DMS79 (cell line): Measurements from ENCODE around the gene MMP19.
"Not testable (repeated sequence)": the region's sequence is repeated elsewhere in the genome, so short reads cannot be mapped to it uniquely, and the experiment has no call there.

Experiments used
- DNase-seq: peaks from one replicate; lab custom pipeline; 2025; lab: John Stamatoyannopoulos, UW

The MMP19 gene, protein sequence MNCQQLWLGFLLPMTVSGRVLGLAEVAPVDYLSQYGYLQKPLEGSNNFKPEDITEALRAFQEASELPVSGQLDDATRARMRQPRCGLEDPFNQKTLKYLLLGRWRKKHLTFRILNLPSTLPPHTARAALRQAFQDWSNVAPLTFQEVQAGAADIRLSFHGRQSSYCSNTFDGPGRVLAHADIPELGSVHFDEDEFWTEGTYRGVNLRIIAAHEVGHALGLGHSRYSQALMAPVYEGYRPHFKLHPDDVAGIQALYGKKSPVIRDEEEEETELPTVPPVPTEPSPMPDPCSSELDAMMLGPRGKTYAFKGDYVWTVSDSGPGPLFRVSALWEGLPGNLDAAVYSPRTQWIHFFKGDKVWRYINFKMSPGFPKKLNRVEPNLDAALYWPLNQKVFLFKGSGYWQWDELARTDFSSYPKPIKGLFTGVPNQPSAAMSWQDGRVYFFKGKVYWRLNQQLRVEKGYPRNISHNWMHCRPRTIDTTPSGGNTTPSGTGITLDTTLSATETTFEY

DNA sequence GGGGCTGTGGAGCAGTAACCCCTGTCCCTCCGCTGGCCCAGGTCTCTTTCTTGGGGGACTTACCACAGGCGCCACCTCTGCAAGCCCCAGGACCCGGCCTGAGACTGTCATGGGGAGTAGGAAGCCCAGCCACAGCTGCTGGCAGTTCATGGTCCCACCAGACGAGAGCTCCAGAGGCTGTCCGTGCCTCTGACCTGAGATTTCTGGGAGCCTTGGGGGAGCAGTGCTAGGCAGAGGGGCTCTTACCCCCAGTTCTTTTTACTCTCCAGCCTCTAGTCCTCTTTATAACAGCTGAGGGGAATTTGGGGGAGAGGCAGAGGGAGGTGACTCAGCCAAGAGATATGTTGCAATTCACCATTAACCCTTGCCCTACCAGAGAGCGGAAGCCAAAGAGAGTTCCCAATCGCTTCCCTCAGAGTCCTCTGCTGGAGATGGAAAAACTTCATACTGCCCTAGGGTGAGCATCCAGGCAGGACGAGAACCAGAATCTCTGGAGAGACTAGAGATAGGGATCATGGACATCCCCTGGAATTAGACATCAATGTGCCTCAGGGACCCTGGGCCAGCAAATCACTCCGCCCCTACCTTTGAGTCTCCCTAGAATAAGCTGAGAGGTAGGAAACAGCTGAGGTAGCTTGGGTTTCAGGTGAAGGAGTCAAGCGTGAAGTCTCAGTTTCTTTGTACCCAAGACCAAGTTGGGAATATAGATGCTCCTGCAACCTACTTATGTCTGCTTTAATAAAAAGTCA, at the start of gene MMP19:
MMP19 (minus strand) TSS at position 256 of the 749 bp plus-strand sequence; CDS start at position 150, 106 bp downstream.
- DNase-seq, result no peak

DNA sequence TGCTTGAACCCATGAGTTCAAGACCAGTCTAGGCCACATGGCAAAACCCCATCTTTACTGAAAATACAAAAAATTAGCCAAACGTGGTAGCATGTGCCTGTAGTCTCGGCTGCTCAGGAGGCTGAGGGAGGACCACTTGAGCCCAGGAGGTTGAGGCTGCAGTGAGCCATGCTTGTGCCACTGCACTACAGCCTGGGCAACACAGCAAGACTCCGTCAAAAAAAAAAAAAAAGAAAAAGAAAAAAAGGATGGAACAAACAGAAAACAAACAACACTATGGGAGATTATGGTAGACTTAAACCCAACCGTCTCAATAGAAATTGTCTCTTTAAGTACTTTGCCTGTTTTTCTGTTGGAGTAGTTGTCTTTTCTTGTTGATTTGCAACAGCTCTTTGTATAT, 48.6 kb upstream of the MMP19 start:
- DNase-seq, result no peak

DNA sequence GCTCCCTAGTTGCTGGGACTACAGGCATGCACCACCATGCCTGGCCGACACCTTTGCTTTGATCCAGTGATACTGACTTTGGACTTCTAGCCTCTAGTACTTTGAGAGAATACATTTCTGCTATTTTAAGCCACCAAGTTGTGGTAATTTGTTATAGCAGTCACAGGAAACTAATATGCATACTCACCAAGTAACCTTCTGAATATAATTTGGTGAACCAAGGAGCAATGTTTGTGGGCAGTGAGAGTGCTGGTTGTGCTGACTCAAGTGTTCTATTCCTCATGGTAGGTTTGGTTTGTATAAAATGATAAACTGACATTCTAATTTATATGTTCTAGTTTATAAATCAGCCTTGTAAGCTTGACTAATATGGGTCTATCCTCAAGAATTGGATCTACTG, 42.4 kb upstream of the MMP19 start:
- no peak for DNase-seq

DNA sequence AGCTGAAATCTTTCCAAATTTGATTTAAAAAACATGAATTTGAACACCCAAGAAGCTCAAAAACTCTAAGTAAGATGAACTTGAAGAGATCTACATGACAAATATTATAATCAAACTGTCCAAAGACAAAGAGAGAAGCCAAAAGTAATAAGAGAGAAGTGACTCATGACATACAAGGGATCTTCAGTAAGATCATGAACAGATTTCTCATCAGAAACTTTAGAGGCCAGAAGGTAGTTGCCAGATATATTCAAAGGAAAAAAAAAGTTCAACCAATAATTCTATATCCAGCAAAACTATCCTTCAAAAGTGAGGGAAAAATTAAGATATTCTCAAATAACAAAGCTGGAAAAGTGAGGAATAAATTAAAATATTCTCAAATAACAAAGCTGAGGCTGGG, 35.1 kb upstream of the MMP19 start:
- no peak for DNase-seq

DNA sequence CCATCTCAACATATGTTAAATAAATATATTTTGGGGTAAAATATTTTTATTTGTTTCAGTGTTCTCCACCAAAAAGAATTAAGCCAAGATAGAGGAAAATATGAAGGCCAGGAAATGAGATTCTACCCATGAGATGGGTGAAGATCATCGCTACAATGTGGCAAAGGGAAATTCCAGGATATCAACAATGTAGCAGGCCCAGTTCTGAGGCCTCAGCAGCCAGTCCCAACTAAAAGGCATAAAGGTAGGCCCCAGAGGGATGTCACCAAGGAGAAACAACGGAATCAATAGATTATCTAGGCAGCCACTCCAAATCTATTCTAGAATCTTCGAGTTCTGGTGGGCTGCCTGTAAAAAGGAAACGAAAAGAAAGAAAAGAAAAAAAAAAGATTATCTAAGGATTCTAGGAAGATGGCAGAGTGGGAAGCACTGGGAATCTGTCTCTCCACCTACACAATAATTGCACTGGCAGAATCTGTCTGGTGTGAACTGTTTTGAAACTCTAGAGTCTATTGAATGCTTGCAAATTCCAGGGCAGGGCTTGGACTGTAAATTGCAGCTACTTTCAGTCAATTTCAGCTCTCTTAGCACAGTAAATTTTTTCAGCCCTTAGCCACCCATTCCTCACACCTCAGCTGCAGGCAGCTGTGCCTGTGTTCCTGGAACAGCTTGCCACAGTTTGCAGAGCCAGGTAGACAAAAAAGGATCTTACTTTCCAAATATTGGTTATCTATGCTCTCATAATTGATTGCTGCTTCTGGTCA, 33.1 kb upstream of the MMP19 start:
- no peak for DNase-seq

DNA sequence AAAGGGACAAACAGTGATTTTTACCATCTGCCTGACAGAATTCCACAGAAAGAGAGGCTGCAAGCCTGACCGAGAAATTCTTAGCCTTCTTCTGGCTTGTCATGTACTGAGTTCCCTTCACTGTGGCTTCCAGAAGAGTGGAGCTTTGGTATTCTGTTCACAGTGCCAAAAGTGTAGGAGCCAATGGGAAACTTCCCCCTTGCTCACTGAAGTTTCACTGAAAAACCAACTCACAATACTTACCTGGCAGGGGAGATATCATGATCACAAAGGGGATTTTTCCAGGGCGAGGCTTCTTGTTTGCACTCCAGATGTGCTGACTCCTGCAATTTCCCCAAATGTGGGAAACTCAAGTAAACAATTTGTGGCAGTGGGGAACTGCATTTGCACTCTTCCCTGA, 31.7 kb upstream of the MMP19 start:
- no peak for DNase-seq

DNA sequence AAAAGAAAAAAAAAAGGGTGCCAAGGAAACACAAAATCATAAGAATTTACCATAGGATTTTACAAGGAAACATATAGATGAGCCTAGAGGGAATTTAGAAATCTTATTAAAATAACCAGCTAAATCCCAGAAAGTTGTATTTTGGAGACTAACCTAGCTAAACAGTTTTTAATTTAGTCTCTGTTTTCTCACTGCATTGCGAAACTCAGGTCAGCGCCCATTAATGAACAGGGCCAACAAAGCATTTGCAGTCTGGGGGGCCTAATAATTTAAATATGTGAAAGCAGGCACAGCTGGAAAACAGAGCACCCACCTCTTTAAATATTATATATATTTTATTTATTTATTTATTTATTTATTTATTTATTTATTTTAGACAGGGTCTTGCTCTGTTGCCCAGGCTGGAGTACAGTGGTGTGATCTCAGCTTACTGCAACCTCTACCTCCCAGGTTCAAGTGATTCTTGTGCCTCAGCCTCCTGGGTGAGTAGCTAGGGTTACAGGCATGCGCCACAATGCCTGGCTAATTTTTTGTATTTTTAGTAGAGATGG, 23.8 kb upstream of the MMP19 start:
- not testable (repeated sequence) for DNase-seq

DNA sequence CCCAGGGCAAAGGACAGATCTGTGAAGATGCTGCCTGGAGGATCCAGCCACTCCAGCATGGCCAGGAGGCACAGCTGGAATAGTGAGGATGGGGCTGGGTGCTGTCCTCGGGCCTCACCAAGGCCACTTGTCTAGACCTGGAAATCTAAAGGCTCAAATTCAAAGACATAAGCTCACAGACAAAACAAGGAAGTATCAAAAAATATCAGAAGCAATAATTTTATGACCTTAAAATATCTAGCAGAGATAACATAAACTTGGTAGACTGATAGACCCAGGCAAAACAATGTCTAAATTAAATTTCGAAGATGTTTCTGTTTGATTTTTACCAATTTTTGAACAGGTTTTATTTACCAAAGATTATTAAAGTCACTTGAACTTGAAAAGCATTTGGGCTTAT, 22.6 kb upstream of the MMP19 start:
- no peak for DNase-seq

DNA sequence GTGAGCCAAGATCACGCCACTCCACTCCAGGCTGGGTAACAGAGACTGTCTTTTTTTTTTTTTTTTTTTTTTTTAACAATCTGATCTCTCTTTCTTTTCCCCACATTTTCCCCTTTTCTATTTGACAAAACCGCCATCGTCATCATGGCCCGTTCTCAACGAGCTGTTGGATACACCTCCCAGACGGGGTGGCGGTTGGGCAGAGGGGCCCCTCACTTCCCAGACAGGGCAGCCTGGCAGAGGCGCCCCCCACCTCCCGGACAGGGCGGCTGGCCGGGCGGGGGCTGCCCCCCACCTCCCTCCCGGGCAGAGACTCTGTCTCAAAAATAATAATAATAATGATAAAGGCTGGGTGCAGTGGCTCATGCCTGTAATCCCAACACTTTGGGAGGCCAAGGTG, 20.2 kb upstream of the MMP19 start:
- DNase-seq, result not testable (repeated sequence)

DNA sequence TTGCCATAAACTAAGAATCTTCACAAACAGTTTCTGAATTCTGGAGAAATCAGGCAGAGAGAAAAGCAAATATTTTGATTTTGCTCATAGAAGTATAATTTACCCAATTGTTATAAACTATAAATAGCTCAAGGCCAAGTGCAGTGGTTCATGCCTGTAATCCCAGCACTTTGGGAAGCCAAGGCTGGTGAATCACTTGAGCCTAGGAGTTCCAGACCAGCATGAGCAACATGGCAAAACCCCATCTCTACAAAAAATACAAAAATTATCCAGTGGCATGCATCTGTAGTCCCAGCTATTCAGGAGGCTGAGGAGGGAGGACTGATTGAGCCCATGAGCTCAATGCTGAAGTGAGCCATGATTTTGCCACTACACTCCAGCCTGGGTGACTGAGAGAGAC, 19.6 kb upstream of the MMP19 start:
- DNase-seq, result no peak

DNA sequence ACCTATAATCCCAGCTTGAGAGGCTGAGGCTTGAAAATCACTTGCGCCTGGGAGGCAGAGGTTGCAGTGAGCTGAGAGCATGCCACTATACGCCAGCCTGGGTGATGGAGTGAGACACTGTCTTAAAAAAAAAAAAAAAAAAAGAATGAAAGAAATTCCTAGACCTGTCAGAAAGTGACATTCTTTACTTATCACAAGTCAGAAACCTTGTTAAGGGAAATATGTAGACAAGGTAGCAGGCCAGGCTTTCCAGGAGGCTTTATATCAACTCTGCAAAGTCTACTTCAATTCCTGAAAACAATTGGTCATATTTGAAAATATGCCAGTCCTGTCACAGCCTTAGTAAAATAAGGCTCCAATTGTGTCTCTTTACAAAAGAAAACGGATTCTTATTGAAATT, 19.1 kb upstream of the MMP19 start:
- DNase-seq, result no peak

DNA sequence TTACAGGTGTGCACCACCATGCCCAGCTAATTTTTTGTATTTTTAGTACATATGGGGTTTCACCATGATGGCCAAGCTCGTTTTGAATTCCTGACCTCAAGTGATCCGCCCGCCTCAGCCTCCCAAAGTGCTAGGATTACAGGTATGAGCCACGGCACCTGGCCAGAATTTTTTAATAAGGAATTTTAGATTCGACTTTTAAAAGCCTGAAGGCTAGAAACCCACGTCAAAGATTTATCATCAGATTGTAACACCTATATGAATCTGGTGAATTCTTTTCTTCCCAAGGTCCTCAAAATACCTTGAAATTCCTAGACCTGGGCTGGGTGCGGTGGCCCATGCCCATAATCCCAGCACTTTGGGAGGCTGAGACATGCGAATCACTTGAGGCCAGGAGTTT, 18.7 kb upstream of the MMP19 start:
- DNase-seq, result no peak

DNA sequence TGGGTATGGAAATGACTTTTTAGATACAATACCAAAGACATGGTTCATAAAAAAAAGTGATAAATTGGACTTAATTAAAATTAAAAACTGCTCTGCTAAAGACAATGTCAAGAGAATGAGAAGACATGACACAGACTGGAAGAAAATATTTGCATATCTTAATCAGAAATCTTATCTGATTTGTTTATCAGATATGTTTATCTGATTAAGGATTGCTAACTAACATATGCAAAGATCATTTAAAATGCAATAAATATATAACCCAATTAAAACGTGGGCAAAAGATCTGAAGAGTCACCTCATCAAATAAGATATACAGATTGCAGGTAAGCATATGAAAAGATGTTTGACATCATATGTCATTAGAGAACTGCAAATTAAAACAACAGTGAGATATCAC, 10.0 kb upstream of the MMP19 start:
- DNase-seq, result no peak

DNA sequence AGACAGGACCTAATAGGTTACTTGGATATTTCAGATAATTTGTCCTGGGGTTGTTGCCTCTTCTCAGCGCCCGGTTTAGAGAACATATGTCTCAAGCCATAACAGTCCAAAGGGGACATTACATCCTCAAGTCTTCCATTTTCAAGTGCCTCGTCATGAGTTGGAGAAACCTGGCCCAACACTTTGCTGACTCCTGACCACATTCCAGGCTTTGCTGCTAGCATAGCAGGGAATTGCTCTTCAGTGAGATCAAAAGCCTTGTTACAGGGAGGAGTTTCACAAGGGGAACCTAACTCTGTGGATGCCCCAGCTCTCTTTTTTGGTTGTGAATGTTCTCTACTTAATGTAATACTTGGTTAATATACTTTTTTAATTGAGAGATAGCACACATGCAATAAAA, 8.2 kb upstream of the MMP19 start:
- DNase-seq, result no peak

DNA sequence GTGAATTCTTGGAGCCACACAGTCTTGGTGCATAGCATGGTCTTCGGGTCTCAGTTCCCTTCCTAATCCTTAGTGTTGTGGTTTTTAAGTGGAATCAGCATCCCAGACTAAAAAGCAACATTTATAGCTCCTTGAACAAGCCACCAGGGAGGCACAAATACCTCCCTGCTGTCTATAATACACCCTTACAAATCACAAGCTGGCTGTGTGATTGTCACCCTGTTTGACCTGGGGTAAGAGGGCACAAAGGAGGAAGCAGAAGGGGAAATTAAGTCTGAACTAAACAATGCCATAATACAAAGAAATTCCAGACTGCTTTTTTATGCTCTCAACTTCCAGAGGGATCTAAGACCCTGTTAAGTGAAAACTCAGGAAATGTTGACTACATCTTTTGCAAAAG, 7.7 kb upstream of the MMP19 start:
- no peak for DNase-seq

DNA sequence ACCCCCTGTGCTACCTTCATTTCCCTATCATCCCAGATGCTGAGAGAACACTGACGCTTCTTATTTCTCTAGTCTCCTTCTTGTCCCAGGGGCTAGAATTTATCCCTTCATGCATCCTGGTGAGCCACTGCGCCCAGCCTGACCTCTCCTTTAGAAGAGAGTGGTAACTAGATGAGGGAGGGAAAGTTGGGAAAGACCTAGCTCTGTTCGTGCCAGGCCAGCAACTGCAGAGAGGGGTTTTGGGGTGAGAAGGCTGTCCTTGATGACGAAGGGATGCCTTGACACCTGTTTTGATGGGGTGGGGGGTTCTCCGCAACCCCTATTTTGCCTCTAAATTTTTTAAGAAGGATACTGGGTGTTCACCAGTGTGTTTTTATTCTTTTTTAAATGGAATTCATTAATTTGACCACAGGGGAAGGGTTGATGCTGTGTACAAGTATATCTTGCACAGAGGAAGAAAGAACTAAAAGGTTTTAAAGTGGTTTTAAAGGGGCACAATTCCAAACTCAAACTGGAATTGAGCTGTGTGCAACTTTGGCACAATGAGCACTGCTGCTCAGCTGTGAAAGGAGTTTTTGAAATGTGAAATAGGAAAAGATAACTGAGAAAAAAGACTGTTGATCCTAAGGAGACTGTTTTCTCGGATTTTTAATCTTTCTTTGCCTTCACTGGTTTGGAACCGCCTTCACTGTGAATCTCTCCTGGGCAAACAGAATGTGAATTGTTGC, 7.0 kb upstream of the MMP19 start:
- DNase-seq, result no peak

DNA sequence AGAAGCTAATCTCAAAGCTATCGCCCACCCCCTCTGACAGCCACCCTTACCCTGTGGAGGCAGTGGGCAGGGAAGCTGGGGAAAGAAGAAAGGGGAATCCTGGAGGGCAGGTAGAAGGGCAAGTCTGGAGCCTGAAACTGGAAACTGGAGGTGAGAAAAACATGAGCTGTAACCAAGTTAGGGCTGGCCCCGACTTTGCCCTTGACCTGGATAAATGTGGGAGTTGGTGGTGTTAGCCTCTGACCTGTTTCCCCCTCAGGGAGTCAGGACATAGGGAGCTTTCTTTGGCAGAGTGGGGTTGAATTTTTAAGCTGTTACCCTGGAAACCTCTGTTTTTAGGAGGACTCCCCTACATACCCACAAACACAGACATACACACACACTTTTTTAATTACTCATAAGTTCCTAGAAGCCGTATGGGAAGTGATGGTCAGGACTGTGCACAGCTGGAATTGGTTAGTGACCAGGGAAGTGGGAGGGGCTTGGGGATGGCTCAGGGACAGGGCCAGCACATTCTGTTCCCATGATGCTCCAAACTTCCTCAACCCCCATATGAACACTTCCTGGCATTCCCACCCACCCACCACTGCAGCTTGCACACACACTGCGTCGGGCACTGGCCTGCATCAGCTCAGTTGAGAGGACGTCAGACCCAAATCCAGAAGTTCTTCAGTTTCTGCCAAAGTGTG, 5.0 kb upstream of the MMP19 start:
- no peak for DNase-seq

DNA sequence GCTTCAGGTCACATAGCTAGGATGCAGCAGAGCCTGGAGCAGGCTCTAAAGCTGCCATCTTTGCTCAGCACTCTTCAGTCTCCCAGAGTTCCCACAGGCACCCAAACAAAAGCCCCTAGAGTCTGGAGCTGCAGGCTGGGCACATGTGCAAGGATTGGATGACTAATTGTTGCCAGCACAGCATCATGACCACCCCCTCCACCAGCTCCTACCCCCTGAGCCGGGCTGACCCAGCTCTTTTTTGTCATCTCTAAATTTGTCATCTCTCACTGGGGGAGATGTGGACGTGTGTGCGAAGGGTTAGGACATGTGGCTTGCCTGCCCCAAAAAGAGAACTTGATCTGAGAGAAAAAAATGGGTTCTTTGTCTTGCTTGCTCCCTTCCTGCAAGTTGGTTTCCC, 4.3 kb upstream of the MMP19 start:
- DNase-seq, result no peak

DNA sequence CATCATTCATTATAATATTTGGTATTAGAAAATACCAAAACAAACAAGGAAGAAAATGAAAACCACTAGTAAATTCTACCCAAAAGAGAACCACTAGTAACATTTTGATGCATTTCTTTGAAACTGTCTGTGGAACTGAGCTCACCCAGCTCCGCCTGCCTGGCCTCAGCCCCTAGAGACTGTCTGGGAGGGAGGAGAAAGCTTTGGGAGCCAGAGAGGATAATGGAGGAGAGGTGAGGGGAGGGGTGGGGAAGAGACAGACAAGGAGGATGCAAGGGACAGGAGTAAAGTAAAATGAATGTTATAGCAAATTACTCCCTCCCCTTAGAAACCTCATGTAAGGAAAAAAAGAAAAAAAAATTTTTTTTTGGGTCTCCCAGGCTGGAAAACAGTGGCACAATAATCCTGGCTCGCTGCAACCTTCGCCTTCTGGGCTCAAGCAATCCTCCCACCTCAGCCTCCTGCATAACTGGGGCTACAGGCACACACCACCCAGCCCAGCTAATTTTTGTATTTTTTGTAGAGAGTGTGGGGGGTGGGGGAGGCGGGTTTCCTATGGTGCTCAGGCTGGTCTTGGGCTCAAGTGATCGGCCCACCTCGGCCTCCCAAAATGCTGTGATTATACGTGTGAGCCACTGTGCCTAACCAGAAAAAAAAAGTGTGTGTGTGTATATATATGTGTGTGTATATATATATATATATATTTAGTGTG, 3.2 kb upstream of the MMP19 start:
- DNase-seq, result no peak

DNA sequence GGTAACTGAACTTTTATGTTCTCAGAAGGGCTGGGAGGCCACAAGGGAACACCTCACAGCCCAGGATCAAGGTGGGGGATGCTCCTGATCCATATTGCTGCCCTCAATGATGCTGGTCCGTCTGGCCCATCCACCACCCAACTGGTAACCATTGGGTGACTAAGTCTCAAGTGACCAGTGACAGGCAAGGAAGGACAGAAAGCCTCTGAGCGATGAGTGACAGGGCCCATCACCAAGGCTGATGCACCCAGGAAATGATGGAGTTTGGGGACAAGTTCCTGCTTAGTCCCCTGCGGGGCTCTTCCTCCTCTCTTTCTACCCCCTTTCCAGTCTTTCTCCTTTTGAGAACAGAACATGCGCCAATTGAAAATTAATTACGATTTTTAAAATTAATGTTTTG, 2.6 kb upstream of the MMP19 start:
- no peak for DNase-seq
